ENCODE results near the gene HECW1. TPM values are rescaled to one million over a fixed set of nuclear protein-coding genes. Genes with fewer than 3 reads are reported as not detected.

HECW1 gene
- total and polyA plus RNA-seq, 2 of the 13 experiments (the other 11 are each of a cell fraction or from before 2014, with no cell fraction given), result not detected

DNA sequence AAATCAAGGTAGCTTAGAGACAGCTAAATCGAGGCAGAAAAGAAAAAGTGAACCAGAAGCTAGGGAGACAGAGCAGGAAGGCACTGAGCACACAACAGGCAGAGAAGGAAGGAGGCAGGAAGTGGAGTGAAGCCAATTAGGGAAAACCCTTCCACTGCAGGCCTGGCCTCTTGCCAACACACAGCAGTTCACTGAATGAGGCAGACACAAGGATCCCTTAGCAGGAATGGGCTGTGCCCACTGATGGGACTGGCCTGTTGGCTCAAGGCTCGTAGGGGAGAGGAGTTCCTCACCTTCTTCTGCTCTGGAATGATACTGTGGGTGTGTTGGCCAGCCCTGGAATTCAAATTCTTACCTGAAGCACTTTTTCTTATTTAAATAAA lies 250.2 kb downstream of the HECW1 start:
- Histone ChIP-seq H3K27me3 (ENCODE audit: control insufficient read depth in 1 of 2, insufficient read depth in 2 of 2, low read length in 2 of 2) (no peaks in the 10 kb centered on the region; a peak in 1 of 5 replicates), H3K4me3 (replicated peaks in 1 of 3; ENCODE audit: insufficient read depth in 1 of 3, low read depth in 2 of 3, low read length in 3 of 3) (no peak overlapping the region), H3K4me1 (ENCODE audit: insufficient read depth, low read length) (no peaks in the 10 kb centered on the region), H3K79me2 (ENCODE audit: insufficient read depth, low read length) (no peaks in the 10 kb centered on the region), H3K36me3 (replicated peaks in 1 of 2; ENCODE audit: control insufficient read depth in 1 of 2, insufficient read depth in 2 of 2, low read length in 2 of 2) (no peaks in the 10 kb centered on the region), H2AFZ (ENCODE audit: low read length) (no peak overlapping the region), H3K27ac (ENCODE audit: extremely low read length, insufficient read depth, low read length) (no peak overlapping the region), H3K4me2 (ENCODE audit: low read depth, low read length) (no peak overlapping the region), H4K20me1 (ENCODE audit: insufficient read depth, low read length) (no peaks in the 10 kb centered on the region), H3K9me3 (ENCODE audit: low read length) (no peaks in the 10 kb centered on the region), H3K9ac (ENCODE audit: insufficient read depth, low read depth, low read length) (no peak overlapping the region)
- no peak for DNase-seq (ENCODE audit: low spot score)
- TF ChIP-seq PAX8 (CRISPR knock-in tag; IDR thresholded peaks at IDR 0.05; ENCODE audit: borderline replicate concordance) (no peak), NFE2 (CRISPR knock-in tag; IDR thresholded peaks at IDR 0.05) (no peak), SIX4 (CRISPR knock-in tag; IDR thresholded peaks at IDR 0.05) (no peak)
- intact Hi-C loops (cut with micrococcal nuclease; ENCODE audit: unreplicated experiment) (no loop called here), in situ Hi-C loops (cut with HindIII; ENCODE audit: extremely low pct_ligation_motif_present, low pct_unique_long_range_greater_than_20kb) (no loop called here)
- ChIA-PET POLR2A (no interaction called here), CTCF (ENCODE audit: low intra/inter-chr PET ratio, low total read pairs) (no interaction called here)
- no peak for ATAC-seq
- FAIRE-seq, result no peak
- no TSS peak for BruUV-seq (replicated peaks)
- 0% methylated on average over 1 of the region's 2 CpGs for WGBS (ENCODE audit: low lambda C conversion rate)

- TF ChIP-seq FOSL2 (CRISPR knock-in tag; IDR thresholded peaks at IDR 0.05) (peak; percentile 22; the same call in 1 of the 2 replicates), CEBPG (CRISPR knock-in tag; IDR thresholded peaks at IDR 0.05) (peak; percentile 89), ZNF263 (CRISPR knock-in tag; IDR thresholded peaks at IDR 0.05) (no peak), ZNF792 (CRISPR knock-in tag; IDR thresholded peaks at IDR 0.05) (no peak), ZMYM4 (CRISPR knock-in tag; IDR thresholded peaks at IDR 0.05) (no peak), ZNF883 (CRISPR knock-in tag; IDR thresholded peaks at IDR 0.05; ENCODE audit: not compliant biosample characterization) (no peak), ZNF687 (CRISPR knock-in tag; IDR thresholded peaks at IDR 0.05) (no peak), ZNF616 (CRISPR knock-in tag; IDR thresholded peaks at IDR 0.05; ENCODE audit: low read depth) (no peak), CEBPB (IDR thresholded peaks at IDR 0.05; ENCODE audit: borderline replicate concordance, low read depth, low read length) (peak; percentile 95)
- TF ChIP-seq, protein P1, sequence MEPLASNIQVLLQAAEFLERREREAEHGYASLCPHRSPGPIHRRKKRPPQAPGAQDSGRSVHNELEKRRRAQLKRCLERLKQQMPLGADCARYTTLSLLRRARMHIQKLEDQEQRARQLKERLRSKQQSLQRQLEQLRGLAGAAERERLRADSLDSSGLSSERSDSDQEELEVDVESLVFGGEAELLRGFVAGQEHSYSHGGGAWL (CRISPR knock-in tag; IDR thresholded peaks at IDR 0.05), result no peak
- intact Hi-C loops (cut with micrococcal nuclease; ENCODE audit: unreplicated experiment), result no loop called here
- in situ Hi-C loops (cut with HindIII; ENCODE audit: extremely low pct_ligation_motif_present, low pct_unique_long_range_greater_than_20kb), result no loop called here
- Histone ChIP-seq H3K27me3 (ENCODE audit: control insufficient read depth in 1 of 2, insufficient read depth in 2 of 2, low read length in 2 of 2) (no peaks in the 10 kb centered on the region; a peak in 1 of 5 replicates), H3K27ac (ENCODE audit: extremely low read length, insufficient read depth, low read length) (no peak overlapping the region), H3K4me1 (ENCODE audit: insufficient read depth, low read length) (no peaks in the 10 kb centered on the region), H3K36me3 (replicated peaks in 1 of 2; ENCODE audit: control insufficient read depth in 1 of 2, insufficient read depth in 2 of 2, low read length in 2 of 2) (no peaks in the 10 kb centered on the region), H3K9me3 (ENCODE audit: low read length) (no peaks in the 10 kb centered on the region), H3K4me2 (ENCODE audit: low read depth, low read length) (no peak overlapping the region), H3K4me3 (replicated peaks in 1 of 3; ENCODE audit: insufficient read depth in 1 of 3, low read depth in 2 of 3, low read length in 3 of 3) (no peak overlapping the region), H3K9ac (ENCODE audit: insufficient read depth, low read depth, low read length) (no peak overlapping the region), H4K20me1 (ENCODE audit: insufficient read depth, low read length) (no peaks in the 10 kb centered on the region), H2AFZ (ENCODE audit: low read length) (no peak overlapping the region), H3K79me2 (ENCODE audit: insufficient read depth, low read length) (no peaks in the 10 kb centered on the region)
- FAIRE-seq (no peak), DNase-seq (ENCODE audit: low spot score) (no peak), ATAC-seq (no peak)
- no TSS peak for BruUV-seq (replicated peaks)
- ChIA-PET CTCF (ENCODE audit: low intra/inter-chr PET ratio, low total read pairs) (no interaction called here), POLR2A (no interaction called here)
- WGBS (ENCODE audit: low lambda C conversion rate), result 38% methylated on average over 4 of the region's 6 CpGs
These were observed 250.8 kb downstream of the HECW1 start for GRCh38 chr7:43363035-43363791.

Data from HepG2 (cell line).